GM10266 (cell line): ENCODE data around the gene INPP5K.
"Not testable (repeated sequence)": the region's sequence is repeated elsewhere in the genome, so short reads cannot be mapped to it uniquely, and the experiment has no call there.

Source experiments
- DNase-seq: peaks from one replicate; pipeline ENCODE4 v3.0.0; 2012; ENCODE audit errors: extremely low spot score
- CTCF ChIP-seq: IDR thresholded peaks from 2 replicates; pipeline ENCODE4 v1.5.1; 2012; ENCODE audit warnings: mild to moderate bottlenecking, low read depth; ENCODE audit not compliant: control insufficient read depth, insufficient read depth; ENCODE audit errors: missing control alignments

The INPP5K gene

GRCh38 chr17:1541367-1541904 is 25.0 kb upstream of the INPP5K start:
- no peak for TF ChIP-seq CTCF
- no peak for DNase-seq

- TF ChIP-seq CTCF, result no peak
- no peak for DNase-seq
Observed at GRCh38 chr17:1539811-1540210, 23.4 kb upstream of the INPP5K start.

GRCh38 chr17:1535737-1536136 is 19.3 kb upstream of the INPP5K start:
- no peak for DNase-seq
- TF ChIP-seq CTCF, result no peak

- TF ChIP-seq CTCF, result no peak
- no peak for DNase-seq
Observed at GRCh38 chr17:1533661-1534325, 17.4 kb upstream of the INPP5K start.

GRCh38 chr17:1532836-1533602 is 16.6 kb upstream of the INPP5K start:
- TF ChIP-seq CTCF, result peak; percentile 11
- no peak for DNase-seq

- TF ChIP-seq CTCF, result no peak
- DNase-seq, result no peak
Observed at GRCh38 chr17:1529863-1530262, 13.5 kb upstream of the INPP5K start.

- not testable (repeated sequence) for DNase-seq
Observed at GRCh38 chr17:1526876-1527275, 10.5 kb upstream of the INPP5K start.
